Measurements from ENCODE around the gene CYP3A5. TPM values are rescaled to one million over a fixed set of nuclear protein-coding genes. Genes with fewer than 3 reads are reported as not detected.
A peak's percentile ranks its signal among the peaks of the same experiment; 100 is the strongest.

The CYP3A5 gene
- total and polyA plus RNA-seq, 2 of the 4 experiments (the other 2 are of a cell fraction): not detected

DNA sequence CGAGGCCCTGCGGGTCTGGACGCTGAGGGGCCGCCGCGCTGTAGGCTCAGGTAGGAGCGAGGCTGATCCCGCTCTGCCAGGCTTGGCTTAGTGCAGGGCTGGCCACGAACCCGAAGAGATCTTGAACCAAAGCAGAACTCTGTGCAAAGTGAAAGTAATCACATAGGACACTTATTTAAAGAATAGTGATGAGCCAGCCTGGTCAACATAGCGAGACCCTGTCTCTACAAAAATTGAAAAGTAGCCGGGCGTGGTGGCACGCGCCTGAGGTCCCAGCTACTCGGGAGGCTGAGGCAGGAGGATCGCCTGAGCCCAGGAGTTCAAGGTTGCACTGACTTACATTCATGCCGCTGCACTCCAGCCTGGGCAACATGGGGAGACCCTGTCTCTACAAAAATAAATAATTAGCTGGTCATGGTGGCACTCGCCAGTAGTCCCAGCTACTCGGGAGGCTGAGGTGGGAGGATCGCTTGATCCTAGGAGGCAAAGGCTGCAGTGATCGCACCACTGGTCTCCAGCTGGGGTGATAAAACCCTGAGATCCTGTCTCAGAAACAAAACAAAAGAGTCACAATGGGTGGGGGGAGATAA is 62.5 kb downstream of the CYP3A5 start:
- H3K9me1 ChIP-seq (ENCODE audit: insufficient read depth, low read length): peaks cover 3% of the 10 kb centered on the region
- peak overlapping the region; percentile 46 for H3K27ac ChIP-seq (ENCODE audit: insufficient read depth, low read length)
- peak overlapping the region; percentile 16 for H2BK5ac ChIP-seq (ENCODE audit: low read depth, low read length, poor library complexity, severe bottlenecking)
- no peak overlapping the region for H3K23ac ChIP-seq (ENCODE audit: low read depth, low read length)
- WGBS, 2 experiments (ENCODE audit: extremely low coverage in 2 of 2, insufficient read length in 1 of 2): 47% methylated on average over 5 of the region's 22 CpGs; no CpG with 5 or more reads in 1 of the 2 experiments
- dilution Hi-C loops (cut with HindIII; ENCODE audit: low sequenced_read_pairs, unreplicated experiment): no loop called here
- H2AFZ ChIP-seq (replicated peaks; ENCODE audit: low read length, poor library complexity): peak overlapping the region; percentile 99
- H3K4me3 ChIP-seq (ENCODE audit: insufficient read depth, low read depth, low read length): peak overlapping the region; percentile 63
- no peak overlapping the region for H3K18ac ChIP-seq (ENCODE audit: low read depth, low read length)
- peaks cover 17 to 35% of the 10 kb centered on the region in 2 experiments; a peak in 3 of 4 replicates for H3K79me1 ChIP-seq (ENCODE audit: low read depth in 1 of 2, low read length in 2 of 2)
- 0 out of 2 replicates have a peak overlapping the region, but pooled peaks have one; percentile 32 for H3K56ac ChIP-seq (ENCODE audit: extremely low read depth, insufficient read depth, low read length)
- H3K9me3 ChIP-seq (ENCODE audit: control insufficient read depth, insufficient read depth, low read length): no peaks in the 10 kb centered on the region
- TF ChIP-seq RAD21 (IDR thresholded peaks at IDR 0.05; ENCODE audit: low read length): peak; percentile 3; the same call in 1 of the 2 replicates
- TF ChIP-seq RCOR1 (IDR thresholded peaks at IDR 0.05; ENCODE audit: insufficient replicate concordance, low read length): no peak
- peak overlapping the region; percentile 50 for H4K5ac ChIP-seq (ENCODE audit: low read depth, low read length)
- intact Hi-C loops (cut with micrococcal nuclease): loop anchor here (2.0 to 5.0 kb wide), 3 partner anchors 55 to 375 kb away; partner anchors contain the start of gene ZKSCAN5
- ChIA-PET CTCF (interaction anchor here (0.6 to 1.1 kb wide), 3 partner anchors 14 to 327 kb away, joined by 3 read pairs; no protein-coding TSS in a partner anchor), POLR2A (ENCODE audit: unreplicated experiment) (no interaction called here)
- no peak overlapping the region for H2BK20ac ChIP-seq (ENCODE audit: low read depth, low read length)
- no peaks in the 10 kb centered on the region for H4K20me1 ChIP-seq (ENCODE audit: insufficient read depth, low read length)
- no peak for DNase-seq
- no peak overlapping the region for H2BK15ac ChIP-seq (ENCODE audit: low read depth, low read length)
- peak overlapping the region; percentile 42; the same call in 1 of the 2 replicates for H4K91ac ChIP-seq (ENCODE audit: insufficient read depth, low read depth, low read length)
- H3K14ac ChIP-seq (replicated peaks; ENCODE audit: low read depth, low read length): peak overlapping the region; percentile 77; the same call in 1 of the 2 replicates
- no TSS peak for BruUV-seq (replicated peaks)
- ATAC-seq (ENCODE audit: low read depth): no peak
- H2AK5ac ChIP-seq (ENCODE audit: low read depth, low read length): peak overlapping the region; percentile 64
- peak overlapping the region; percentile 76 for H3K4me2 ChIP-seq (ENCODE audit: low read depth, low read length)
- no peak overlapping the region for H2BK120ac ChIP-seq (ENCODE audit: low read depth, low read length)
- peak overlapping the region; percentile 68 to 93 for H4K8ac ChIP-seq (ENCODE audit: low read depth in 2 of 2, low read length in 2 of 2)
- peak overlapping the region; percentile 72 for H3K4ac ChIP-seq (ENCODE audit: low read depth, low read length)
- peak overlapping the region; percentile 79 for H3K9ac ChIP-seq (ENCODE audit: low read depth, low read length)
- in situ Hi-C loops (cut with MboI; ENCODE audit: low sequenced_read_pairs): loop anchor here (5.0 kb wide), 1 partner anchor 55 kb away; no protein-coding TSS in a partner anchor
- H3K27me3 ChIP-seq (ENCODE audit: control insufficient read depth, insufficient read depth, low read length): no peaks in the 10 kb centered on the region
- peak overlapping the region; percentile 90 for H2AK9ac ChIP-seq (replicated peaks; ENCODE audit: low read depth, low read length, poor library complexity)
- peaks cover 24% of the 10 kb centered on the region for H3K36me3 ChIP-seq (ENCODE audit: control insufficient read depth, insufficient read depth, low read length)
- H3K4me1 ChIP-seq (ENCODE audit: control insufficient read depth, insufficient read depth, low read length): no peaks in the 10 kb centered on the region

Measured in IMR-90 (cell line).